ENCODE data around the gene ASCC3.

The ASCC3 gene

DNA sequence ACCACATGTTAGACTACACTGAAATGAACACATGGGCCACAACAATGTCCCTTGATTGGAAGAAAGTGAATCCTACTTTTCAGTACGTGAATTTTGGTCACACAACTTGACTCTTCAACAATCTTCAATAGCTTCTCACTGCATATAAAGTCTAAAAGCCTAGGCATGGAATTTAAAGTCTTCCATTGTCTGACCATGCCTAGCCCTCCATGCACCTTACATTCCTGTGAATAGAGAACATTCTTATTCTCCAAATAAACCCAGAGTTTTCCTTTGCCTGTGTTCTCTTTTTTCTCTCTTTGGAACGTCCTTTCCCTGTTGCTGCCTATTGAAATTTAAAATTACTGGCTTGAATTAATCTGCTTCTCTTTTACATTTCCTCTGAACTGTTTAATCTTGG is 207.5 kb downstream of the ASCC3 start:
- Histone ChIP-seq H3K9me3 (no peaks in the 10 kb centered on the region), H3K36me3 (no peaks in the 10 kb centered on the region), H3K27me3 (no peaks in the 10 kb centered on the region), H3K4me1 (ENCODE audit: control insufficient read depth in 1 of 2, insufficient read depth in 1 of 2, low read depth in 1 of 2, low read length in 1 of 2) (no peaks in the 10 kb centered on the region), H3K4me3 (ENCODE audit: low read depth in 1 of 2, low read length in 1 of 2) (no peak overlapping the region), H3K27ac (no peak overlapping the region)
- TF ChIP-seq, protein P1, sequence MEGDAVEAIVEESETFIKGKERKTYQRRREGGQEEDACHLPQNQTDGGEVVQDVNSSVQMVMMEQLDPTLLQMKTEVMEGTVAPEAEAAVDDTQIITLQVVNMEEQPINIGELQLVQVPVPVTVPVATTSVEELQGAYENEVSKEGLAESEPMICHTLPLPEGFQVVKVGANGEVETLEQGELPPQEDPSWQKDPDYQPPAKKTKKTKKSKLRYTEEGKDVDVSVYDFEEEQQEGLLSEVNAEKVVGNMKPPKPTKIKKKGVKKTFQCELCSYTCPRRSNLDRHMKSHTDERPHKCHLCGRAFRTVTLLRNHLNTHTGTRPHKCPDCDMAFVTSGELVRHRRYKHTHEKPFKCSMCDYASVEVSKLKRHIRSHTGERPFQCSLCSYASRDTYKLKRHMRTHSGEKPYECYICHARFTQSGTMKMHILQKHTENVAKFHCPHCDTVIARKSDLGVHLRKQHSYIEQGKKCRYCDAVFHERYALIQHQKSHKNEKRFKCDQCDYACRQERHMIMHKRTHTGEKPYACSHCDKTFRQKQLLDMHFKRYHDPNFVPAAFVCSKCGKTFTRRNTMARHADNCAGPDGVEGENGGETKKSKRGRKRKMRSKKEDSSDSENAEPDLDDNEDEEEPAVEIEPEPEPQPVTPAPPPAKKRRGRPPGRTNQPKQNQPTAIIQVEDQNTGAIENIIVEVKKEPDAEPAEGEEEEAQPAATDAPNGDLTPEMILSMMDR (IDR thresholded peaks at IDR 0.05): no peak

DNA sequence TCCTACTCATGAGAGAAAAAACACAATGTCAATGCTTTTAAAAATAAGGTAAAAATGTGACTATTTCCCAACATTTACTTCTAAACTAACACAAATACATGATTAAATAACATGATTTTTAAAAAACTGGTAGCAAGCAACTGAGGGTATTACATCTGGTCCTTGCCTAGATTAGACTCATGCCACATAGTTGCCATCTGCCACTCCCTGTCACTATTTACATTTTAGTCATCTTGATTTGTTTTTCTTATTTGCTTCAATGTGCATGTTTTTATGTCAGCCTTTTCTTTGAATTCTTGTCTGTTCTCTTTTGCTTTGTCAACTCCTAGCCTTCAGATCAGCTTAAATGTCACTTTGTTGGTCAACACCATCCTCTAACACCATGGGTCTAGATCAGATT is 209.4 kb downstream of the ASCC3 start:
- no peaks in the 10 kb centered on the region for H3K36me3 ChIP-seq
- H3K27ac ChIP-seq: no peak overlapping the region
- H3K4me1 ChIP-seq (ENCODE audit: control insufficient read depth in 1 of 2, insufficient read depth in 1 of 2, low read depth in 1 of 2, low read length in 1 of 2): no peaks in the 10 kb centered on the region
- H3K9me3 ChIP-seq: no peaks in the 10 kb centered on the region
- TF ChIP-seq, protein P1 (IDR thresholded peaks at IDR 0.05): no peak
- H3K27me3 ChIP-seq: no peaks in the 10 kb centered on the region
- no peak overlapping the region for H3K4me3 ChIP-seq (ENCODE audit: low read depth in 1 of 2, low read length in 1 of 2)

- TF ChIP-seq, protein P1 (IDR thresholded peaks at IDR 0.05): no peak
These were observed 211.1 kb downstream of the ASCC3 start for GRCh38 chr6:100670056-100670455.

DNA sequence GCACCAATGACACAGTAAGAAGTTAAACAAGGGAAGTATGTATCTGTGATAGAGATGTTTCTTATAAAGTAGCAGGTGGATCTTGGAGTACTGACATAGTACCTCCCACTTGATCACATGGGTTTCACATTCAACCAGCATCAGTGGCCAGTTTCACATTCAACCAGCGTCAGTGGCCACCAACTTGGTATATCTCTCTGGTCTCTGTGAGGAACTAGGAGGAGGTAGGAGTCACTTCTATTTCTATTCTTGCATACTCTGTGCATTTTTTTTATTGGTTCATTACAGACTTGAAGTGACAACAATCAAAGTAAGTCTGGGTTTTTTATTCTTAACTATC is 216.1 kb downstream of the ASCC3 start:
- Histone ChIP-seq H3K36me3 (no peaks in the 10 kb centered on the region), H3K4me1 (ENCODE audit: control insufficient read depth in 1 of 2, insufficient read depth in 1 of 2, low read depth in 1 of 2, low read length in 1 of 2) (no peaks in the 10 kb centered on the region), H3K9me3 (no peaks in the 10 kb centered on the region), H3K27me3 (no peaks in the 10 kb centered on the region), H3K4me3 (ENCODE audit: low read depth in 1 of 2, low read length in 1 of 2) (no peak overlapping the region), H3K27ac (no peak overlapping the region)
- TF ChIP-seq, protein P1 (IDR thresholded peaks at IDR 0.05): no peak

More at GRCh38 chr6:100670056-100670455, 211.1 kb downstream of the ASCC3 start:
- no peak overlapping the region for H3K27ac ChIP-seq
- H3K4me1 ChIP-seq (ENCODE audit: control insufficient read depth in 1 of 2, insufficient read depth in 1 of 2, low read depth in 1 of 2, low read length in 1 of 2): no peaks in the 10 kb centered on the region
- H3K9me3 ChIP-seq: no peaks in the 10 kb centered on the region
- no peak overlapping the region for H3K4me3 ChIP-seq (ENCODE audit: low read depth in 1 of 2, low read length in 1 of 2)
- H3K36me3 ChIP-seq: no peaks in the 10 kb centered on the region
- no peaks in the 10 kb centered on the region for H3K27me3 ChIP-seq

DNA sequence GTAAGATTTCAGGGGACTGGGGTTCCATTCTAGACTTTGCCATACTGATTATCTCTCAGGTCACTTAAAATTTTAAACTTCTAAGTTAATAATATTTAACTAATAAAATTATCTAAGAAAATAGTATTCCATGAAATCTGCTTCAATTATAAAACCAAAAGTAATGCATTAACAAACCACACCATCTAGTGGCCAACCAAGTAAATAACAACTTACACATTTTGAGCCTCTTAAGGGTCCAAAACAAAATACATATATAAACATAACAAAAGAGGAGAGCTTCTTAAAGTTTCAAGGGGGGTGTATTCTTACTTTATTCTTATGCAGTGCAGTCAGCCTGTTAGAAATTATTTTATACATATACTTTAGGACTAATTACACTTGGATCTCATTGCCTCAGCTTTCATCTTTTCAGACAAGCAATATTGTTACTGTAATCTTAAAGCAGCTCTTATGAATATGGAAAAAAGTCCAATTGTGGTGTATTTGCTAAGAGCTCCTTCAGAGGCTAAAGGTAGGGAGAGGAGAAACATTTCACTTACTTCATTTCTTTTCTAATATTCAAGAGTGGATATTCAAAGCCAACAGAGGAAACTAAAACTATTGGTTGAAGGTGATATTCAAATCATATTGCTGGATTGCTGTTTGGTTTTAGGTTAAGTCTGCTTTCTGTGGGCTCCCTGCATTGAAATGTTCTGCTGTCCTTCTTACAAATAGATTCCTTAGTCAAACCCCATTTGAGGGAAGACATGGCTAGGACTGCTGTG is 216.7 kb downstream of the ASCC3 start:
- Histone ChIP-seq H3K27ac (no peak overlapping the region), H3K4me3 (ENCODE audit: low read depth in 1 of 2, low read length in 1 of 2) (no peak overlapping the region)

More for the DNA sequence above, 216.7 kb downstream of the ASCC3 start:
- no peaks in the 10 kb centered on the region for H3K27me3 ChIP-seq
- H3K36me3 ChIP-seq: no peaks in the 10 kb centered on the region
- TF ChIP-seq, protein P1 (IDR thresholded peaks at IDR 0.05): no peak
- H3K9me3 ChIP-seq: no peaks in the 10 kb centered on the region
- H3K4me1 ChIP-seq (ENCODE audit: control insufficient read depth in 1 of 2, insufficient read depth in 1 of 2, low read depth in 1 of 2, low read length in 1 of 2): no peaks in the 10 kb centered on the region
